A673 (cell line): ENCODE data around the gene COL11A2.

Experiments
- EZH2 ChIP-seq: fragments of 200-600 bp; sonication (generic); IDR thresholded peaks from 2 replicates; pipeline ENCODE4 v1.6.1; 2017; ENCODE audit warnings: borderline replicate concordance, low read depth, mild to moderate bottlenecking, mixed read lengths, antibody characterized with exemption, low read length; ENCODE audit not compliant: poor library complexity, severe bottlenecking
- TF ChIP-seq, protein P1 (sequence below): fragments of 300-800, 200-600 bp; sonication (generic); conservative IDR thresholded peaks from 2 replicates; pipeline ENCODE4 v1.5.1; 2017; ENCODE audit warnings: low read depth, mild to moderate bottlenecking, antibody characterized with exemption, low read length, moderate library complexity, mixed read lengths

DNA sequence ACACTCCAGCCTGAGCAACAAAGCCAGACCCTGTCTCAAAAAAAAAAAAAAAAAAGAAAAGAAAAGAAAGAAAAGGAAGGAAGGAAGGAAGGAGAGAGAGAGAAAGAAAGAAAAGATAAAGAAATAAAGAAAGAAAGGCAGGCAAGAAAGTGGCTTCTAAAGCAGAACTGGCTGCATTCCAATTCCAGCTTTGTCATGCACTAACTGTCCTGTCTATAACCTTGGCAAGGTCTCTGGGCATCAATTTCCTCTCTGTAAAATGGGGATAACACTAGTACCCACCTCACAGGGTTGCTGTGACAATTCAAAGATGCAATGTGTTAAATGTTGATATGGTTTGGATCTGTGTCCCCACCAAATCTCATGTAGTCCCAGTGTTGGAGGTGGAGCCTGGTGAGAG is 44.1 kb upstream of the COL11A2 start:
- no peak for TF ChIP-seq EZH2
- TF ChIP-seq, protein P1, sequence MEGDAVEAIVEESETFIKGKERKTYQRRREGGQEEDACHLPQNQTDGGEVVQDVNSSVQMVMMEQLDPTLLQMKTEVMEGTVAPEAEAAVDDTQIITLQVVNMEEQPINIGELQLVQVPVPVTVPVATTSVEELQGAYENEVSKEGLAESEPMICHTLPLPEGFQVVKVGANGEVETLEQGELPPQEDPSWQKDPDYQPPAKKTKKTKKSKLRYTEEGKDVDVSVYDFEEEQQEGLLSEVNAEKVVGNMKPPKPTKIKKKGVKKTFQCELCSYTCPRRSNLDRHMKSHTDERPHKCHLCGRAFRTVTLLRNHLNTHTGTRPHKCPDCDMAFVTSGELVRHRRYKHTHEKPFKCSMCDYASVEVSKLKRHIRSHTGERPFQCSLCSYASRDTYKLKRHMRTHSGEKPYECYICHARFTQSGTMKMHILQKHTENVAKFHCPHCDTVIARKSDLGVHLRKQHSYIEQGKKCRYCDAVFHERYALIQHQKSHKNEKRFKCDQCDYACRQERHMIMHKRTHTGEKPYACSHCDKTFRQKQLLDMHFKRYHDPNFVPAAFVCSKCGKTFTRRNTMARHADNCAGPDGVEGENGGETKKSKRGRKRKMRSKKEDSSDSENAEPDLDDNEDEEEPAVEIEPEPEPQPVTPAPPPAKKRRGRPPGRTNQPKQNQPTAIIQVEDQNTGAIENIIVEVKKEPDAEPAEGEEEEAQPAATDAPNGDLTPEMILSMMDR: no peak
